Measurements from ENCODE around the gene PI4K2B. TPM values are rescaled to one million over a fixed set of nuclear protein-coding genes. Genes with fewer than 3 reads are reported as not detected.
"Not testable (repeated sequence)": the region's sequence is repeated elsewhere in the genome, so short reads cannot be mapped to it uniquely, and the experiment has no call there.

The PI4K2B gene
- total RNA-seq (2014; rRNA removed; shearing (Covaris generic)) = 14.0 and 14.4 TPM in 2 replicates

DNA sequence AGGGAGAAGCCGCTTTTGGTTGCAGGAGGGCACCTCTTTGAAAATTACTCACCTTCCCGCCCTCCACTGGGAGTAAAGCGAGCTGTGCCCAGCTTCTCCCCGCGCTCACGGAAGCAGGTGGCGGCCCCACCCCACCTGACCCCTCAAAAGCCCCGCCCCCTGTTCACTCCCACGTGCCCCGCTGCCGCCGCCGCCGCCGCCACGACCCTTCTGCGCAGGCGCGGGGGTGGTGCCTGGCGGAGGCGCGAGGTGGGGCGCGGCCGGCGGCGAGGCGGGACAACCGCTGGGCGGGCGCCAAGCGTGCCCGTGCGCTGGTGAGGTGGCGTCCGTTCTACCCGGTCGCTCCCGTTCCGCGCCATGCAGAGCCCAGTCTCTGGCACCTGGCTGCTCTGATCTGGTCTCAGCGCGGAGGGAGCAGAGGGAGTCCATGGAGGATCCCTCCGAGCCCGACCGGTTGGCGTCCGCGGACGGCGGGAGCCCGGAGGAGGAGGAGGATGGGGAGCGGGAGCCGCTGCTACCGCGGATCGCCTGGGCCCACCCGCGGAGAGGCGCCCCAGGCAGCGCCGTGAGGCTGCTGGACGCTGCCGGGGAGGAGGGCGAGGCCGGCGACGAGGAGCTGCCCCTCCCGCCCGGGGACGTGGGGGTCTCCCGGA is at the start of gene PI4K2B:
Gene PI4K2B (plus strand): TSS at position 297 of the 653 bp plus-strand sequence. CDS start 131 bp downstream, at position 428.
- DNase-seq (ENCODE audit: low spot score) = peak; percentile 91

- DNase-seq (ENCODE audit: low spot score) = no peak
Observed at GRCh38 chr4:25184056-25184455, 49.8 kb upstream of the PI4K2B start.

DNA sequence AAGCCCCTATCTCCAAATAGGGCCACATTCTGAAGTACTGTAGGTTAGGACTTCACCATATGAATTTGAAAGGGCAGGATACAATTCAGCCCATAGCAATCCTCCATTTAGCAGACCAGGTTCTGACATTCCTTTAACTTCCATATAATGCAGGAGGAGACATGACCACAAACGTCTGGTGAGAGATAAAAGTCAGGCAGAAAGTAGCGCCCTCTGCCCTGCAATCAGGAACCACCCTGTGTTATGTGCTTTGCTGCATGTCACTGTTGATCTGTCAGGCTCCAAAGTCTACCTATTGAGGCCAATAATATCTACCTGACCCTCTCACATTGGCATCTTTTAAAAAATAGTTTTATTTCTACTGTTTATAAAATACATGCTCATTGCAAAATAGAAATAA is 43.4 kb upstream of the PI4K2B start:
- no peak for DNase-seq (ENCODE audit: low spot score)

DNA sequence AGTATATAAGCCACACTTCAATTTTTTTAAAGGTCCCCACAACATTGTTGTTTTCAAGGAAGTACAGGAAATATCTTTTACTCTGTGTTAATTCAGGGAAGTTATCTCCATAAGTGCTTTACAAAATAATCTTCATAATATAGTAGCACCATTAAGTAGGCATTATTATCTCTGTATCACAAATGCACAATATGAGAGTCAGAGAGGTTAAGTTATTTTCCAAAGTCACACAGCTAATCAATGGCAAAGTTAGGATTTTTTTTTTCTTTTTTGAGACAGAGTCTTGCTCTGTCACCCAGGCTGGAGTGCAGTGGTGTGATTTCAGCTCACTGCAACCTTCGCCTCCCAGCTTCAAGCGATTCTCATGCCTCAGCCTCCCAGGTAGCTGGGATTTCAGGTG is 35.1 kb upstream of the PI4K2B start:
- no peak for DNase-seq (ENCODE audit: low spot score)

DNA sequence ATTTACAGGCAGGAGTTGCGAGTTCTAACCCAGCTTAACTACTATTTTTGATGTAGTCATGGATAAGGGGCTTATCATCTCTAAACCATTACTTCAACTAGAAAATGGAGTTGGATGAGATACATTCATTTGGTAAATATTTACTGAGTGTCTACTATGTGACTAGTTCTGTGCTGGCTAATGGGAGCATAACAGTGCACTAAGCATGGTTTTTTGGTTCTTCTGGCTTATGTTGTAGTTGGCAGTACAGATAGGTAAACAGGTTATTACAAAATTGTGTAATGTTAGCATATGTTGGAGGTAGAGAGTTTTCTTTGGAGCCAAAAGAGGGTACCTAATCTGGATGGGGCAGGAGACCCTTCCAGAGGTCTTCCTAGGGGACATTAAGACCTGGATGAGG is 25.8 kb upstream of the PI4K2B start:
- no peak for DNase-seq (ENCODE audit: low spot score)

DNA sequence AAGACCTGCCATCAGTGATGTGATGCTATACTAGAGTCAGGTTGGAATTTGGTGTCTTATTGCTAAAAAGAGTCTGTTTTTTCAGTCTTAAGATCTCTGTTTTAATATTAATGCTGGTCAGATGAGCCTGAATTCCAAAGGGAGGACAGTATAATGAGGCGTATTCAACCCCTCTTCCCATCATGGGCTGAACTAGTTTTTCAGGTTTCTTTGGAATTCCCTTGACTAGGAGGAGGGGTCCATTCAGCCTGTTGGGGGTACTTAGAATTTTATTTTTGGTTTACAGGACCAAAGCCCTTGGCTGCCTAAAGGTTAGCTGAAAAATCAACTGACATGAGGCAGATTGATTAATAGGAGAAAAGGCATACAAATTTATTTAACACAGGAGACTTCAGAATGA is 24.1 kb upstream of the PI4K2B start:
- no peak for DNase-seq (ENCODE audit: low spot score)

DNA sequence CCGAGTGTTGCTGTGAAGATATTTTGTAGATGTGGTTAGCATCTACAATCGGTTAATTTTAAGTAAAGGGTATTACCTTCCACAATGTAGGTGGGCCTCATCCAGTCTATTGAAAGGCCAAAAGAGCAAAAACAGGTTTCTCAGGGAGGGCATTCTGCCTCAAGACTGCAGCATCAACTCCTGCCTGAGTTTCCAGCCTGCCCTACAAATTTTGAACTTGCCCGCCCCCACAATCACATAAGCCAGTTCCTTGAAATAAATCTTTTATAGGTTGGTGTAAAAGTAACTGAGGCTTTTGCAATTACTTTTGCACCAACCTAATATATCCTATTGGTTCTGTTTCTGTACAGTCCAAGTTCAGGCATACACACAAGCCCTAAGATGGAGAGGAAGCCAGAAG is 22.1 kb upstream of the PI4K2B start:
- DNase-seq (ENCODE audit: low spot score) = no peak

- DNase-seq (ENCODE audit: low spot score) = no peak
Observed at GRCh38 chr4:25212822-25213221, 21.0 kb upstream of the PI4K2B start.

DNA sequence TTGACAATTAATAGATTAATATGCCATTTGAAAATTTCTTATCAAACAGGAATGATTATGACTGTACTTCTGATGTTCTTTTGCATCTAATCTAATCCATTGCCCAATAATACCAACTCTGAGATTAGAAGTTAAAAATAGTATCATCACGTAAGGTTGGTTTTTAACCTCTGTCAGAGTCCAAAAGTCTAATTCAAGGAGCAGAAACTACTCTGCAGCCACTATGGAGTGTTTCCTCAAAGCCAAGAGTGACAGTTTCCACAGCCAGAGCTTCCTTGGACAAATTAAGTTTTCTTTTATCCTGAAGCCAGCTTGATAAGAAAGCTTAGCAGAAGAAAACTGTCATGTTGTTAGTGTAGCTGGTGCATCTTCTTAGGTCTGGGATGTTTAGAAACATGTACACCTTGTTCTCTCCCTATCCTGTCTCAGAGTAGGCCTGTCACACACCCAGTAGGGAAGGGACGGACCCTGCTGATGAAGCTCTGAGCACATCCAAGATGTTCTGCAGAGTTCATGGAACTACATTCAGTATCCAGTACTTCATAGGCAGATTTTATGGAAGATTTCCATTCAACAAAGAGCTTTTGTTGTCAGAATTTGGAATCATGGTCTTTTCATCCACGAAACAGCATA is 20.4 kb upstream of the PI4K2B start:
- no peak for DNase-seq (ENCODE audit: low spot score)

GRCh38 chr4:25214750-25215149 is 19.1 kb upstream of the PI4K2B start:
- DNase-seq (ENCODE audit: low spot score) = not testable (repeated sequence)

GRCh38 chr4:25215511-25215910 is 18.3 kb upstream of the PI4K2B start:
- no peak for DNase-seq (ENCODE audit: low spot score)

- DNase-seq (ENCODE audit: low spot score) = no peak
Observed at GRCh38 chr4:25221377-25221776, 12.5 kb upstream of the PI4K2B start.

DNA sequence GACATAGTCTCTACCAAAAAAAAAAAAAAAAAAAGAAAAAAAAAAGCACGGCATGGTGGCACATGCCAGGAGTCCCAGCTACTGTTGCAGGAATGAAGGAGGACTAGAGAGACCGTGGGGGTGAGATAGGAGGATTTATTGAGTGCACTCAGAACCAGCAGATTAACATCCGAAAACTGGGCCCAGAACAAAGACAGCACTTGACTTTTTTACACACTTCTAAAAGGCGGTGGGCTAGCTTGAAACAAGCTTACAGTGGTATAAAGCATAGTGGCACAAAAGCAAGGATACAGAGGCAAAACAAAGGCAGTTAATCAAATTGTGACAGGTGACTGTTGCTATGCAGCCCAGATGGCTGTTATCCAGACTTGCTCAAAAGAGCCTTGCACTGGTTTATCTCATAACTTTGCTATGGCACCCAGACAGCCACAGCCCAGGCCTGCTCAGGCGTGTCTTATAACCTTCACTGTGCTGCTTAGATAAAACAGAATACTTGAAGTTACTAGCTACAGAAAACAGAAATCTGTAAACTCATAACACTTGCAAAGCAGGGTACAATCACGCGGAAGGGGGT is 9.9 kb upstream of the PI4K2B start:
- peak; percentile 50 for DNase-seq (ENCODE audit: low spot score)

DNA sequence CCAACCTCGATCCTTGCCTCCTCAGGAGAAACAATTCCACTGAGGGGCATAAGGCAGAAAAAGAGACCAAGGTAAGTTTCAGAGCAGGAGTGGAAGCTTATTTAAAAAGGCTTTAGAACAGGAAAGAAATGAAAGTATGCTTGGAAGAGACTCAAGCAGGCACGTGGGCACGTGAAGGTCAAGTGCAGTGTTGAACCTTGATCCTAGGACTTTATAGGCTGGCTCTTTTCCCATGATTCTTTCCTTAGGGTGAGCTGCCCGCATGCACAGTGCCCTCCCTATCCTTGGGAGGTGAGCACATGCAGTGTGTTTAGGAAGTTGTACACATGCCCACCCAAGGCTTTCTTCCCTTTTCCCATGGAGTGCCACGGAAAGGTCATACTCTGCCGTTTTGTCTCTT is 4.0 kb upstream of the PI4K2B start:
- DNase-seq (ENCODE audit: low spot score) = no peak

GRCh38 chr4:25233194-25233593 is 639 bp upstream of the PI4K2B start:
- no peak for DNase-seq (ENCODE audit: low spot score)

GRCh38 chr4:25234390-25235370 is 847 bp downstream of the PI4K2B start:
- peak; percentile 84 for DNase-seq (ENCODE audit: low spot score)

- peak; percentile 16 for DNase-seq (ENCODE audit: low spot score)
Observed at GRCh38 chr4:25235401-25235800, 1.6 kb downstream of the PI4K2B start.

GRCh38 chr4:25236030-25236429 is 2.2 kb downstream of the PI4K2B start:
- not testable (repeated sequence) for DNase-seq (ENCODE audit: low spot score)

DNA sequence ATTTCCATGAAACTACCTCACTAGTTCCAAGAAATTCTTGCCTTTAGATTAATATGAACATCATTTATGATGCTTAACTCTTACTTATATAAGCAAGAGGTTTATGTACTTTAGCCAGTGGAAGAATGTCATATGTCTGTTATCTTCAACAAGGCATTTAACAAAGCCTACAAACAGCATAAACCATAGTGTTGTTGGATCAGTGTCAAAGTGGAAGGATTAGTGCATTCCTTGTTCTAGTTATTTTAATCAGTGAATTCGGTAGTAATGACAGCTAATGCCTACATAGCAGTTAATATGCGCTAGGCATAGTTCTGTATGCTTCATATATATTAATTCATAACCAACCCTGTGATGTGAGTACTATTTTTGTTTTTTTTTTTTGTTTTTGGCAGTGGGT is 3.1 kb downstream of the PI4K2B start:
- DNase-seq (ENCODE audit: low spot score) = no peak

GRCh38 chr4:25238052-25238451 is 4.2 kb downstream of the PI4K2B start:
- no peak for DNase-seq (ENCODE audit: low spot score)

DNA sequence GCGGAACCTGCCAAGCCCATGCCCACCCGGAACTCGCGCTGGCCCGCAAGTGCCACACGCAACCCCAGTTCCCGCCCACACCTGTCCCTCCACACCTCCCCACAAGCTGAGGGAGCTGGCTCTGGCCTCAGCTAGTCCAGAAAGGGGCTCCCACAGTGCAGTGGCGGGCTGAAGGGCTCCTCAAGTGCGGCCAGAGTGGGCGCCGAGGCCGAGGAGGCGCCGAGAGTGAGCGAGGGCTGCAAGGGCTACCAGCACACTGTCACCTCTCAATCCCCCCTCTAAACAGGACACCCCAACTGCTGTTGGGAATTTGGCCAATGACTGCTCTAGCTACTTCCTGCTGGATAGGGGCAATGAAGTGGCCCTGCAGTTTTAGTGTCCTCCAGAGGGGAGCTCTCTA is 5.7 kb downstream of the PI4K2B start:
- not testable (repeated sequence) for DNase-seq (ENCODE audit: low spot score)

DNA sequence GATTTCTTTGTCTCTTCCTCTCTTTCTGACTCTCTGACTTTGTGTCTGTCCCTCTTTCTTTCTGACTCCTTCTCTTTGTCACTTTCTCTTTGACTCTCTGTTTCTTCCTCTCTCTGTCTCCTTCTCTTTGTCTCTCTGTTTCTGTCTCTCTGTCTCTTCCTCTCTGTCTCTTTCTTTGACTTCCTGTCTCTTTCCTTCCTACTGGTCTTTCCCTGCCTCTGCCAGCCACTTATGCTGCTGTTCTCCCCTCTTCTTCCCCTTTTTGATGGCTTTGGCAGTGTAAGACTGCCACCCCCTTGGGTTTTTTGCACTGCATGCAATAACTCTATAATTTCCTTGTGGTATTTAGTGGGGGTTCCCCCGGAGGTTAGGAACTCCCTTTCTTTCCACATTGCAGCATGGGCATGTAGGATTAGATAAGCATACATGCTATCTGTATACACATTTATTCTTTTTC is 6.9 kb downstream of the PI4K2B start:
- not testable (repeated sequence) for DNase-seq (ENCODE audit: low spot score)

All from HT-29 (cell line).